B cell (primary cell): ENCODE data around the gene FAM53A.

Experiments used
- CTCF ChIP-seq: fragments of 200-600 bp; IDR thresholded peaks from one replicate; pipeline ENCODE4 v1.8.0; 2022; ENCODE audit warnings: antibody characterized with exemption, mild to moderate bottlenecking
- EZH2 ChIP-seq: IDR thresholded peaks from 2 replicates; pipeline ENCODE4 v1.6.1; 2012; ENCODE audit warnings: borderline replicate concordance, low read depth, mild to moderate bottlenecking, moderate library complexity, low read length; ENCODE audit not compliant: insufficient read depth, poor library complexity, severe bottlenecking

- TF ChIP-seq CTCF (no peak), EZH2 (no peak)
These were observed 85.7 kb downstream of the FAM53A start for GRCh38 chr4:1598206-1599025.
